SK-N-SH treated with all-trans-retinoic acid at 6 μM for 48 hours (cell line): ENCODE measurements around the gene ROBO1.
"Not testable (repeated sequence)": the region's sequence is repeated elsewhere in the genome, so short reads cannot be mapped to it uniquely, and the experiment has no call there.

ENCODE experiments used
- ATAC-seq: fragments of 200-7000 bp; cut with Tn5 transposase; 3 replicates; pipeline ENCODE4 v1.9.1; 2020; ENCODE audit warnings: mild to moderate bottlenecking, moderate library complexity
- BACH2 ChIP-seq: fragments of 250-450 bp; sonication (Bioruptor Pico); IDR thresholded peaks from 2 replicates; pipeline ENCODE4 v1.9.0; 2021; ENCODE audit warnings: mild to moderate bottlenecking, borderline replicate concordance
- CSDC2 ChIP-seq: fragments of 250-450 bp; sonication (Bioruptor Pico); IDR thresholded peaks from 2 replicates; pipeline ENCODE4 v1.5.0; 2020; ENCODE audit warnings: mild to moderate bottlenecking, moderate library complexity
- ESRRG ChIP-seq: fragments of 250-450 bp; sonication (Bioruptor Pico); IDR thresholded peaks from 2 replicates; pipeline ENCODE4 v1.6.1; 2021; ENCODE audit warnings: mild to moderate bottlenecking
- ISL1 ChIP-seq: fragments of 250-450 bp; sonication (Bioruptor Pico); IDR thresholded peaks from 2 replicates; pipeline ENCODE4 v2.1.2; 2022; ENCODE audit warnings: mild to moderate bottlenecking, moderate library complexity
- OSR1 ChIP-seq: fragments of 250-450 bp; sonication (Bioruptor Pico); IDR thresholded peaks from 2 replicates; pipeline ENCODE4 v1.8.0; 2022; ENCODE audit warnings: moderate library complexity, mild to moderate bottlenecking, inconsistent platforms
- SNAI2 ChIP-seq: fragments of 250-450 bp; sonication (Bioruptor Pico); IDR thresholded peaks from 2 replicates; pipeline ENCODE4 v1.5.0; 2020; ENCODE audit warnings: mild to moderate bottlenecking, moderate library complexity
- TCF4 ChIP-seq: fragments of 250-450 bp; sonication (Bioruptor Pico); IDR thresholded peaks from 2 replicates; pipeline ENCODE4 v1.8.0; 2021; ENCODE audit warnings: mild to moderate bottlenecking, moderate library complexity, borderline replicate concordance
- TOX ChIP-seq: fragments of 250-450 bp; sonication (Bioruptor Pico); IDR thresholded peaks from 2 replicates; pipeline ENCODE4 v1.8.0; 2021; ENCODE audit warnings: mild to moderate bottlenecking, moderate library complexity, borderline replicate concordance
- TSHZ2 ChIP-seq: fragments of 250-450 bp; sonication (Bioruptor Pico); IDR thresholded peaks from 2 replicates; pipeline ENCODE4 v1.5.0; 2020; ENCODE audit warnings: mild to moderate bottlenecking, moderate library complexity
- ZC3H10 ChIP-seq: fragments of 250-450 bp; sonication (Bioruptor Pico); IDR thresholded peaks from 2 replicates; pipeline ENCODE4 v1.5.1; 2021; ENCODE audit warnings: mild to moderate bottlenecking, moderate library complexity
- ZFP3 ChIP-seq: fragments of 250-450 bp; sonication (Bioruptor Pico); IDR thresholded peaks from 2 replicates; pipeline ENCODE4 v1.5.0; 2020; ENCODE audit warnings: mild to moderate bottlenecking, moderate library complexity
- ZFP30 ChIP-seq: fragments of 450-650 bp; formaldehyde crosslinking; IDR thresholded peaks from 2 replicates; pipeline ENCODE4 v1.5.0; 2022; ENCODE audit warnings: mild to moderate bottlenecking, moderate library complexity
- ZNF70 ChIP-seq: fragments of 450-650 bp; formaldehyde crosslinking; IDR thresholded peaks from 2 replicates; pipeline ENCODE4 v1.5.0; 2020; ENCODE audit warnings: mild to moderate bottlenecking, moderate library complexity
- ZNF8 ChIP-seq: fragments of 450-650 bp; formaldehyde crosslinking; IDR thresholded peaks from 2 replicates; pipeline ENCODE4 v1.5.0; 2020; ENCODE audit warnings: mild to moderate bottlenecking, moderate library complexity
- TF ChIP-seq, protein P1 (sequence below): fragments of 250-450 bp; sonication (Bioruptor Pico); IDR thresholded peaks from 2 replicates; pipeline ENCODE4 v1.5.1; 2021; ENCODE audit warnings: mild to moderate bottlenecking, moderate library complexity
- TF ChIP-seq, protein P2 (sequence below): fragments of 250-450 bp; sonication (Bioruptor Pico); IDR thresholded peaks from 2 replicates; pipeline ENCODE4 v1.5.1; 2020; ENCODE audit warnings: low read depth, mild to moderate bottlenecking, moderate library complexity

The ROBO1 gene

GRCh38 chr3:79810581-79810980, 42.8 kb upstream of the ROBO1 start:
- no peak for ATAC-seq
- TF ChIP-seq ISL1, result 0 out of 2 replicates have a peak, but pooled peaks have one; percentile 7
- no peak for TF ChIP-seq ZFP30

- TF ChIP-seq ISL1 (no peak), ESRRG (CRISPR knock-in tag) (no peak)
- ATAC-seq, result no peak
Observed at GRCh38 chr3:79810092-79810491, 42.3 kb upstream of the ROBO1 start.

GRCh38 chr3:79809106-79809505, 41.3 kb upstream of the ROBO1 start:
- no peak for ATAC-seq
- TF ChIP-seq OSR1 (CRISPR knock-in tag), result no peak
- TF ChIP-seq ZC3H10 (CRISPR knock-in tag), result no peak
- TF ChIP-seq ZFP3 (CRISPR knock-in tag), result no peak
- TF ChIP-seq CSDC2 (CRISPR knock-in tag), result no peak
- no peak for TF ChIP-seq SNAI2 (CRISPR knock-in tag)
- TF ChIP-seq TCF4 (CRISPR knock-in tag), result no peak
- TF ChIP-seq, protein P1, sequence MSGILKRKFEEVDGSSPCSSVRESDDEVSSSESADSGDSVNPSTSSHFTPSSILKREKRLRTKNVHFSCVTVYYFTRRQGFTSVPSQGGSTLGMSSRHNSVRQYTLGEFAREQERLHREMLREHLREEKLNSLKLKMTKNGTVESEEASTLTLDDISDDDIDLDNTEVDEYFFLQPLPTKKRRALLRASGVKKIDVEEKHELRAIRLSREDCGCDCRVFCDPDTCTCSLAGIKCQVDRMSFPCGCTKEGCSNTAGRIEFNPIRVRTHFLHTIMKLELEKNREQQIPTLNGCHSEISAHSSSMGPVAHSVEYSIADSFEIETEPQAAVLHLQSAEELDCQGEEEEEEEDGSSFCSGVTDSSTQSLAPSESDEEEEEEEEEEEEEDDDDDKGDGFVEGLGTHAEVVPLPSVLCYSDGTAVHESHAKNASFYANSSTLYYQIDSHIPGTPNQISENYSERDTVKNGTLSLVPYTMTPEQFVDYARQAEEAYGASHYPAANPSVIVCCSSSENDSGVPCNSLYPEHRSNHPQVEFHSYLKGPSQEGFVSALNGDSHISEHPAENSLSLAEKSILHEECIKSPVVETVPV (CRISPR knock-in tag), result no peak
- no peak for TF ChIP-seq BACH2 (CRISPR knock-in tag)
- no peak for TF ChIP-seq TOX

- ATAC-seq, result no peak
- TF ChIP-seq SNAI2 (CRISPR knock-in tag), result no peak
- peak; percentile 74 for TF ChIP-seq ISL1
- TF ChIP-seq, protein P1 (CRISPR knock-in tag), result no peak
- TF ChIP-seq, protein P2, sequence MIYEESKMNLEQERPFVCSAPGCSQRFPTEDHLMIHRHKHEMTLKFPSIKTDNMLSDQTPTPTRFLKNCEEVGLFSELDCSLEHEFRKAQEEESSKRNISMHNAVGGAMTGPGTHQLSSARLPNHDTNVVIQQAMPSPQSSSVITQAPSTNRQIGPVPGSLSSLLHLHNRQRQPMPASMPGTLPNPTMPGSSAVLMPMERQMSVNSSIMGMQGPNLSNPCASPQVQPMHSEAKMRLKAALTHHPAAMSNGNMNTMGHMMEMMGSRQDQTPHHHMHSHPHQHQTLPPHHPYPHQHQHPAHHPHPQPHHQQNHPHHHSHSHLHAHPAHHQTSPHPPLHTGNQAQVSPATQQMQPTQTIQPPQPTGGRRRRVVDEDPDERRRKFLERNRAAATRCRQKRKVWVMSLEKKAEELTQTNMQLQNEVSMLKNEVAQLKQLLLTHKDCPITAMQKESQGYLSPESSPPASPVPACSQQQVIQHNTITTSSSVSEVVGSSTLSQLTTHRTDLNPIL (CRISPR knock-in tag), result no peak
- TF ChIP-seq ZNF70 (CRISPR knock-in tag), result no peak
- 0 out of 2 replicates have a peak, but pooled peaks have one; percentile 33 for TF ChIP-seq TSHZ2 (CRISPR knock-in tag)
Observed at GRCh38 chr3:79808515-79808914, 40.7 kb upstream of the ROBO1 start.

DNA sequence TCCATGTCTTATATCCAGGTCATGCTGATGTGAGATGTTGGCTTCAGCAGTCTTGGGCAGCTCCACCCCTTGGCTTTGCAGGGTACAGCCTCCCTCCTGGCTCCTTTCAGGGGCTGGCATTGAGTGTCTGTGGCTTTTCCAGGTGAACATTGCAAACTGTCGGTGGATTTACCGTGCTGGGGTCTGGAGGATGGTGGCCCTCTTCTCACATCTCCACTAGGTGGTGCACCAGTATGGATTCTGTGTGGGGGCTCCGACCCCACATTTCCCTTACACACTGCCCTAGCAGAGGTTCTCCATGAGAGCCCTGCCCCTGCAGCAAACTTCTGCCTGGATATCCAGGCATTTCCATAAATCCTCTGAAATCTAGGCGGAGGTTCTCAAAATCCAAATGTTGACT, 22.4 kb upstream of the ROBO1 start:
- ATAC-seq, result not testable (repeated sequence)

DNA sequence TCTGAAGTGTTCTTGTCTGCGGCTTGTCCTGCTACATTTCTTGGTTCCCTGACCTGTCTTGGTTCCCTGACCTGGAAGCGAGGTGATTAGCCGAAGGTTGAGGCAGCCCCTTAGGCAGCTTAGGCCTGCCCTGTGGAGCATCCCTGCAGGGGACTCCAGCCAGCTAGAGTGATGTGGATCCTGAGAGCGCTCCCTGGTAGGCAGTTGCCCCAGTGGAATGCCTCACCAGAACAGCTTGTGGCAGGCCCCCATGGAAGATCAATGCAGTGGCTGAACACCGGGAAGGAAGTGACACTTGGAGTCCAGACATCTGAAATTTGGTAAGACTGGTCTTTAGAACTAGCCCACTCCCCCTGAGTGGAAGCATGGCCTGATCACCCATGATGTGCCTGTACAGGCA, 5.5 kb upstream of the ROBO1 start:
- TF ChIP-seq ESRRG (CRISPR knock-in tag) (no peak), TCF4 (CRISPR knock-in tag) (no peak), ZNF8 (CRISPR knock-in tag) (no peak)
- TF ChIP-seq, protein P1 (CRISPR knock-in tag), result no peak
- no peak for ATAC-seq
